GM12878 (cell line): Measurements from ENCODE around the gene NCAM1. TPM values are rescaled to one million over a fixed set of nuclear protein-coding genes. Genes with fewer than 3 reads are reported as not detected.

Source experiments
- CBX5 ChIP-seq: sonication (generic); IDR thresholded peaks from 2 replicates; pipeline ENCODE4 v1.6.1; 2016; ENCODE audit warnings: low read depth, moderate library complexity, mild to moderate bottlenecking, inconsistent platforms
- RFX5 ChIP-seq: IDR thresholded peaks from 2 replicates; pipeline ENCODE4 v1.6.1; 2011; ENCODE audit warnings: low read depth, low read length, improper control_type of control experiment
- STAT1 ChIP-seq: fragments of 450-650 bp; conservative IDR thresholded peaks from 2 replicates; pipeline ENCODE4 v1.6.1; 2014; ENCODE audit warnings: antibody characterized with exemption, mild to moderate bottlenecking
- STAT3 ChIP-seq: IDR thresholded peaks from 2 replicates; pipeline ENCODE4 v1.6.1; 2011; ENCODE audit warnings: low read depth, low read length, improper control_type of control experiment
- TCF12 ChIP-seq: IDR thresholded peaks from 2 replicates; pipeline ENCODE4 v1.6.1; 2011; ENCODE audit warnings: low read depth, mild to moderate bottlenecking, low read length
- ZNF207 ChIP-seq: fragments of 450-650 bp; IDR thresholded peaks from 2 replicates; pipeline ENCODE4 v1.6.1; 2014; ENCODE audit warnings: antibody characterized with exemption, mild to moderate bottlenecking, borderline replicate concordance
- ZNF622 ChIP-seq: fragments of 450-650 bp; IDR thresholded peaks from 2 replicates; pipeline ENCODE4 v1.6.1; 2017; ENCODE audit warnings: mild to moderate bottlenecking, inconsistent platforms
- polyA plus RNA-seq, 11 experiments: library from polyadenylated mRNA; depleted of rRNA in 4 of 11; unstranded in 6 of 11; stranded (reverse) in 5 of 11; fragments of >200 nt; fragmentation: Nextera tagmentation in 4 of 11; fragmentation: Illumina TruSeq in 1 of 11; extraction: Ambion mirVana in 4 of 11; extraction: Trizol in 1 of 11; gene quantifications; 1 replicate in 1 of 11; 2 replicates in 10 of 11; pipeline versions ENCODE4 v1.2.1 to v1.2.3, GENCODE V29; 2011 to 2016; ENCODE audit warnings: inconsistent platforms in 2 of 11, missing spikeins in 2 of 11, low read depth in 1 of 11
- total RNA-seq, 4 experiments: library from RNA; depleted of rRNA in 3 of 4; stranded (reverse); fragments of >200 nt in 3 of 4; fragmentation: Illumina TruSeq in 1 of 4; extraction: Trizol in 1 of 4; gene quantifications; 2 replicates each; pipeline versions ENCODE4 v1.2.1 to v1.2.3, GENCODE V29; 2013 to 2021
- TF ChIP-seq, protein P1 (sequence below): fragments of 450-650 bp; IDR thresholded peaks from 2 replicates; pipeline ENCODE4 v1.6.1; 2017; ENCODE audit warnings: mild to moderate bottlenecking, moderate library complexity
- TF ChIP-seq, protein P2 (sequence below): fragments of 450-650 bp; IDR thresholded peaks from 2 replicates; pipeline ENCODE4 v1.6.1; 2017; ENCODE audit warnings: mild to moderate bottlenecking, low read depth, inconsistent platforms; ENCODE audit not compliant: poor library complexity, severe bottlenecking

The NCAM1 gene
- total and polyA plus RNA-seq, 10 of the 15 experiments (the other 5 are each of a cell fraction or from before 2014, with no cell fraction given), result 0.10 to 0.23 (median 0.11) TPM; not detected in 7

GRCh38 chr11:113265362-113265761, 304.1 kb downstream of the NCAM1 start (continued):
- TF ChIP-seq, protein P1, sequence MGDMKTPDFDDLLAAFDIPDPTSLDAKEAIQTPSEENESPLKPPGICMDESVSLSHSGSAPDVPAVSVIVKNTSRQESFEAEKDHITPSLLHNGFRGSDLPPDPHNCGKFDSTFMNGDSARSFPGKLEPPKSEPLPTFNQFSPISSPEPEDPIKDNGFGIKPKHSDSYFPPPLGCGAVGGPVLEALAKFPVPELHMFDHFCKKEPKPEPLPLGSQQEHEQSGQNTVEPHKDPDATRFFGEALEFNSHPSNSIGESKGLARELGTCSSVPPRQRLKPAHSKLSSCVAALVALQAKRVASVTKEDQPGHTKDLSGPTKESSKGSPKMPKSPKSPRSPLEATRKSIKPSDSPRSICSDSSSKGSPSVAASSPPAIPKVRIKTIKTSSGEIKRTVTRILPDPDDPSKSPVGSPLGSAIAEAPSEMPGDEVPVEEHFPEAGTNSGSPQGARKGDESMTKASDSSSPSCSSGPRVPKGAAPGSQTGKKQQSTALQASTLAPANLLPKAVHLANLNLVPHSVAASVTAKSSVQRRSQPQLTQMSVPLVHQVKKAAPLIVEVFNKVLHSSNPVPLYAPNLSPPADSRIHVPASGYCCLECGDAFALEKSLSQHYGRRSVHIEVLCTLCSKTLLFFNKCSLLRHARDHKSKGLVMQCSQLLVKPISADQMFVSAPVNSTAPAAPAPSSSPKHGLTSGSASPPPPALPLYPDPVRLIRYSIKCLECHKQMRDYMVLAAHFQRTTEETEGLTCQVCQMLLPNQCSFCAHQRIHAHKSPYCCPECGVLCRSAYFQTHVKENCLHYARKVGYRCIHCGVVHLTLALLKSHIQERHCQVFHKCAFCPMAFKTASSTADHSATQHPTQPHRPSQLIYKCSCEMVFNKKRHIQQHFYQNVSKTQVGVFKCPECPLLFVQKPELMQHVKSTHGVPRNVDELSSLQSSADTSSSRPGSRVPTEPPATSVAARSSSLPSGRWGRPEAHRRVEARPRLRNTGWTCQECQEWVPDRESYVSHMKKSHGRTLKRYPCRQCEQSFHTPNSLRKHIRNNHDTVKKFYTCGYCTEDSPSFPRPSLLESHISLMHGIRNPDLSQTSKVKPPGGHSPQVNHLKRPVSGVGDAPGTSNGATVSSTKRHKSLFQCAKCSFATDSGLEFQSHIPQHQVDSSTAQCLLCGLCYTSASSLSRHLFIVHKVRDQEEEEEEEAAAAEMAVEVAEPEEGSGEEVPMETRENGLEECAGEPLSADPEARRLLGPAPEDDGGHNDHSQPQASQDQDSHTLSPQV, result no peak
- TF ChIP-seq TCF12 (no peak), CBX5 (no peak), STAT3 (no peak), RFX5 (no peak), STAT1 (no peak), ZNF207 (no peak), ZNF622 (no peak)
- TF ChIP-seq, protein P2, sequence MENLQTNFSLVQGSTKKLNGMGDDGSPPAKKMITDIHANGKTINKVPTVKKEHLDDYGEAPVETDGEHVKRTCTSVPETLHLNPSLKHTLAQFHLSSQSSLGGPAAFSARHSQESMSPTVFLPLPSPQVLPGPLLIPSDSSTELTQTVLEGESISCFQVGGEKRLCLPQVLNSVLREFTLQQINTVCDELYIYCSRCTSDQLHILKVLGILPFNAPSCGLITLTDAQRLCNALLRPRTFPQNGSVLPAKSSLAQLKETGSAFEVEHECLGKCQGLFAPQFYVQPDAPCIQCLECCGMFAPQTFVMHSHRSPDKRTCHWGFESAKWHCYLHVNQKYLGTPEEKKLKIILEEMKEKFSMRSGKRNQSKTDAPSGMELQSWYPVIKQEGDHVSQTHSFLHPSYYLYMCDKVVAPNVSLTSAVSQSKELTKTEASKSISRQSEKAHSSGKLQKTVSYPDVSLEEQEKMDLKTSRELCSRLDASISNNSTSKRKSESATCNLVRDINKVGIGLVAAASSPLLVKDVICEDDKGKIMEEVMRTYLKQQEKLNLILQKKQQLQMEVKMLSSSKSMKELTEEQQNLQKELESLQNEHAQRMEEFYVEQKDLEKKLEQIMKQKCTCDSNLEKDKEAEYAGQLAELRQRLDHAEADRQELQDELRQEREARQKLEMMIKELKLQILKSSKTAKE, result no peak
